ENCODE results near the gene CCDC102A. TPM values are rescaled to one million over a fixed set of nuclear protein-coding genes. Genes with fewer than 3 reads are reported as not detected.

CCDC102A gene
- total and polyA plus RNA-seq, 2 donors (not counting 3 experiments of a cell fraction or from before 2014, with no cell fraction given), result 7.8 to 12.2 TPM

GRCh38 chr16:57471852-57472664 is 64.3 kb downstream of the CCDC102A start:
- dilution Hi-C loops (cut with MboI; ENCODE audit: extremely low pct_ligation_motif_present, low sequenced_read_pairs), result no loop called here
- no peak overlapping the region for H3K4me2 ChIP-seq (ENCODE audit: insufficient read depth, low read length)
- no peaks in the 10 kb centered on the region for H3K9me3 ChIP-seq (replicated peaks; ENCODE audit: control insufficient read depth, insufficient read depth, low read length)
- no peak overlapping the region for H3K27ac ChIP-seq (ENCODE audit: insufficient read depth, low read depth, low read length)
- peaks cover 13 to 50% of the 10 kb centered on the region in 2 experiments for H3K36me3 ChIP-seq (ENCODE audit: control insufficient read depth in 2 of 2, extremely low read depth in 1 of 2, insufficient read depth in 2 of 2, low read length in 2 of 2)
- H4K20me1 ChIP-seq (replicated peaks; ENCODE audit: control insufficient read depth, extremely low read depth, insufficient read depth, low read length), result no peaks in the 10 kb centered on the region
- no peak for TF ChIP-seq FOS (IDR thresholded peaks at IDR 0.05; ENCODE audit: borderline replicate concordance, insufficient read depth, low read length)
- no peaks in the 10 kb centered on the region for H3K27me3 ChIP-seq (ENCODE audit: control insufficient read depth in 2 of 2, insufficient read depth in 2 of 2, low read length in 2 of 2)
- ChIA-PET CTCF (interaction anchor here (1.7 to 4.8 kb wide), 3 partner anchors 9 to 47 kb away, joined by 10 to 25 read pairs (median 17); partner anchors contain the start of gene POLR2C), POLR2A (no interaction called here)
- H2AFZ ChIP-seq (ENCODE audit: low read depth, low read length), result no peak overlapping the region
- intact Hi-C loops (cut with micrococcal nuclease), result loop anchor here (10.0 kb wide), 1 partner anchor 173 kb away; no protein-coding TSS in a partner anchor
- no peaks in the 10 kb centered on the region for H3K9me1 ChIP-seq (replicated peaks; ENCODE audit: control insufficient read depth, extremely low read depth, insufficient read depth, low read length)
- no peak for DNase-seq (ENCODE audit: low read depth, low spot score)
- H3K9ac ChIP-seq (replicated peaks; ENCODE audit: extremely low read depth, insufficient read depth, low read length), result no peak overlapping the region
- no TSS peak for BruUV-seq (replicated peaks)
- no peaks in the 10 kb centered on the region for H3K79me2 ChIP-seq (ENCODE audit: control insufficient read depth, insufficient read depth, low read length)
- FAIRE-seq, result no peak
- peaks cover 17% of the 10 kb centered on the region for H3K4me1 ChIP-seq (ENCODE audit: control insufficient read depth, extremely low read depth, insufficient read depth, low read length)
- no peak overlapping the region for H3K4me3 ChIP-seq (replicated peaks in 1 of 3; ENCODE audit: insufficient read depth in 1 of 3, low read depth in 1 of 3, low read length in 3 of 3)

DNA sequence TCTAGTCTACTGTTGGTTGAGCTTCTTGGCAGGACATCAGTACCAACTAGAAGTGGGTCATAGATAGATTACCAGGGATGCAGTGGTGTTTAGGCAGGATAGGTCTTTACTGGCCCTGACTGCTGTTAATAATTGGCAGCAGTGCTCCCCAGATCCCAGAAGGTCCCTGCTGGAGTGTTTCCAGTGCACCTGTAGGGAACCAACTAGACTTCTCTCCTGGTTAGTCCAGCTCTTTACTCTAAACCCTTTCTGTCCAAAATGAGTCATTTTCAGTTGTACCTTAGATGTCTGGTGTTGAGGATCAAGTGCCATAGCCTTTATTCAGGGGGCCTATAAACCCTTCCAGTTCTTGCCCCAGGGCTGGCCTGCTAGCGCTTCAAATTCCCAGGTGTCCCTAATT is 65.2 kb downstream of the CCDC102A start:
- no peaks in the 10 kb centered on the region for H4K20me1 ChIP-seq (replicated peaks; ENCODE audit: control insufficient read depth, extremely low read depth, insufficient read depth, low read length)
- H2AFZ ChIP-seq (ENCODE audit: low read depth, low read length), result no peak overlapping the region
- POLR2A ChIA-PET, result no interaction called here
- no peak overlapping the region for H3K4me3 ChIP-seq (replicated peaks in 1 of 3; ENCODE audit: insufficient read depth in 1 of 3, low read depth in 1 of 3, low read length in 3 of 3)
- dilution Hi-C loops (cut with MboI; ENCODE audit: extremely low pct_ligation_motif_present, low sequenced_read_pairs) (no loop called here), intact Hi-C loops (cut with micrococcal nuclease) (loop anchor here (10.0 kb wide), 1 partner anchor 174 kb away; no protein-coding TSS in a partner anchor)
- no peak overlapping the region for H3K27ac ChIP-seq (ENCODE audit: insufficient read depth, low read depth, low read length)
- H3K4me1 ChIP-seq (ENCODE audit: control insufficient read depth, extremely low read depth, insufficient read depth, low read length), result peaks cover 13% of the 10 kb centered on the region
- no peaks in the 10 kb centered on the region for H3K9me1 ChIP-seq (replicated peaks; ENCODE audit: control insufficient read depth, extremely low read depth, insufficient read depth, low read length)
- H3K4me2 ChIP-seq (ENCODE audit: insufficient read depth, low read length), result no peak overlapping the region
- no peak overlapping the region for H3K9ac ChIP-seq (replicated peaks; ENCODE audit: extremely low read depth, insufficient read depth, low read length)
- TSS peak; percentile 15 for BruUV-seq (replicated peaks)
- no peaks in the 10 kb centered on the region for H3K27me3 ChIP-seq (ENCODE audit: control insufficient read depth in 2 of 2, insufficient read depth in 2 of 2, low read length in 2 of 2)
- FAIRE-seq (no peak), DNase-seq (ENCODE audit: low read depth, low spot score) (no peak)
- H3K9me3 ChIP-seq (replicated peaks; ENCODE audit: control insufficient read depth, insufficient read depth, low read length), result no peaks in the 10 kb centered on the region
- H3K36me3 ChIP-seq (ENCODE audit: control insufficient read depth in 2 of 2, extremely low read depth in 1 of 2, insufficient read depth in 2 of 2, low read length in 2 of 2), result peaks cover 13 to 53% of the 10 kb centered on the region in 2 experiments
- no peaks in the 10 kb centered on the region for H3K79me2 ChIP-seq (ENCODE audit: control insufficient read depth, insufficient read depth, low read length)
- TF ChIP-seq POLR2A (IDR thresholded peaks at IDR 0.05; ENCODE audit: low read depth, low read length) (no peak), MYC (IDR thresholded peaks at IDR 0.05; ENCODE audit: low read depth, low read length) (no peak), JUN (IDR thresholded peaks at IDR 0.05; ENCODE audit: borderline replicate concordance, insufficient read depth, insufficient read length, low read depth) (no peak), POLR2AphosphoS5 (IDR thresholded peaks at IDR 0.05; ENCODE audit: insufficient read depth, low read depth, low read length) (no peak), CTCF (IDR thresholded peaks at IDR 0.05; ENCODE audit: extremely low read depth in 1 of 2, insufficient read depth in 1 of 2, low read depth in 1 of 2, low read length in 2 of 2) (no peak), EZH2 (IDR thresholded peaks at IDR 0.05; ENCODE audit: borderline replicate concordance, low read depth, low read length, severe bottlenecking) (no peak), GATA2 (IDR thresholded peaks at IDR 0.05; ENCODE audit: insufficient read depth, insufficient read length, low read depth, low read length) (no peak), FOS (IDR thresholded peaks at IDR 0.05; ENCODE audit: borderline replicate concordance, insufficient read depth, low read length) (no peak), MAX (IDR thresholded peaks at IDR 0.05; ENCODE audit: insufficient read depth, insufficient read length) (no peak)
- CTCF ChIA-PET, result interaction anchor here (1.3 to 3.5 kb wide), 3 partner anchors 9 to 48 kb away, joined by 3 to 17 read pairs (median 10); partner anchors contain the start of gene POLR2C

Measured in endothelial cell of umbilical vein (primary cell).